Renal cortex interstitium (tissue), 11 donors: ENCODE measurements around the gene GLI2. TPM values are rescaled to one million over a fixed set of nuclear protein-coding genes. Genes with fewer than 3 reads are reported as not detected.

Experiments used
- DNase-seq, 11 donors: peaks; one replicate each; pipeline ENCODE4 v3.0.0-alpha.2; 2013; ENCODE audit warnings: low read depth in 9 of 11, low spot score in 4 of 11; ENCODE audit errors: extremely low read depth in 1 of 11
- polyA plus RNA-seq, 3 donors: library from polyadenylated mRNA; unstranded; fragments of 120-200 nt; gene quantifications; one replicate each; pipeline ENCODE4 v1.2.1, GENCODE V29; 2013; ENCODE audit not compliant: insufficient read length in 3 of 3

Gene GLI2
- polyA plus RNA-seq, 3 donors, result 11.2 to 16.3 (median 12.8) TPM

DNA sequence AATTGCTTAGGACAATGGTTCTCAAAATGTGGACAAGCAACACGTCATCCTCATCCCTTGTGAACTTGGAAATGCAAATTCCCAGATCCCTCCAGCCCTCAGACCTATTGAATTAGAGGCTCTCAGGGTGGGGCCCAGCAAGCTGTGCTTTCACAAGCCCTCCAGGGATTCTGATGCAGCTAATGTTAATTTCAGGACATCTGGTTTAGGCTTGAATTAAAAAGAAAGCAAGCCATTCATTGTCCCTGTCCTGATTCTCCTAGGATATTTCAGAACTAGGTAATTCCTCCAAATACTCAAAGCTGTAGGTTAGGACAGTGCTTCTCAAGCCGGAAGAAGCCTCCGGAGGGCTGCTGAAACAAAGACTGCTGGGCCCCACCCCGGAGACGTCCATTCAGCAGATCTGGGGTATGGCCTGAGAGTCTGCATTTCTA, 26.0 kb upstream of the GLI2 start:
- DNase-seq, result no peak

DNA sequence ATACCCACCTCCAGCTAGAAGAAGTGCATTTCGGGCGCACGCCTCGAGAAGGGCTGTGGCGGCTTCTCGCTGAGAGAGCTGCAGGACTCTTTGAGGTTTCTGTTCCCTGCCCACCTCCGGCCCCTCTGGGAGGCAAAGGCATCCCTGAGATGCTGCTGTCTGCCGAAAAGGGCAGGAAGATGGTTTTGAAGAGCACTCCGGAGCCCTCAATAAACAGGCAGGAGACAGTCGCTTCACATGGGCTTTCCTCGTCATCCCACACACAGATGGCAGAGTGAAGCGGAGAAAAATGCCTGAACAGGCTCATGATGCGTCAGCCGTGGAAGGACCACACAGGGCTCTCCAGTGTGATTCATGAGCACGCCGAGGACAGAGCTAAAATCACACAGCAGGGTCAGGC, 25.4 kb upstream of the GLI2 start:
- DNase-seq, result no peak

DNA sequence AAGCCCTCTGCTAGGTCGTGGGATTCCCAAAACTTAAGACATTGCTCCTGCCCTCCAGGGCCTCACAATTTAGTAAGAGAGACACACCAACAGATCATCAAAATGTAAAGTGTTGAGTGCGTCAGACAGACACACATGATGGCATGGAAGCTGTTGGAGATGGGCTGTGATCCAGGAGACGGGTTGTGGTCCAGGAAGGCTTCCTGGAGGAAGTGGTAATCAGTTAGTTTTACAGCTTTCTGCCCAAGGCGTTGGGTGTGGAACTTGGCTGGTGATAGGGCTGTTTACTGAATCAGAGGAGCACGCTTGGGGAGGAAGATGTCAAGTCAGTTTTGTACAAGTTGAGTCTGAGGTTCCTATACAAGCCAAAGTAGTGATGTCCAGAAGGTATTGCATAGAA, 24.0 kb upstream of the GLI2 start:
- DNase-seq, result no peak

- DNase-seq, result peak in 3 of 11 donors; percentile 27 to 60 (median 33)
These were observed 23.4 kb upstream of the GLI2 start for GRCh38 chr2:120712180-120712681.

DNA sequence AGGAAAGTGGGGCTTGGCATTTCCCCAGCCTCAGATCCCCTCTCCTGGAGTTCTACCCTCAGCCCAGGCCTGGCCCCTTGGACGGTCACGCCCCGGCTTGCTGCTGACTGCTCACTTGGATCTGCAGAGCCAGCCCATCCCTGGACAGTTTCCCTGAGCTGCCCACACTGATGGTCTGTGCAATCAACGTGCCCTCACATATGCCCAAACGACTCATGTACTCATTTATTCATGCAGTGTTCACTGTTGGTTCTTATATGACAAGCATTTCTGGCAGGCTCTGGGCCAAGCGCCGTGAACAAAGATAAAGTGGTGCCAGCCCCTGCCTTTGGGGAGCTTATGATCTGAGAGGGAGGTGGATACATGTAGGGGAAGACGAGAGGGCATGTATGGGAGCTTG, 20.3 kb upstream of the GLI2 start:
- DNase-seq, result no peak

- no peak for DNase-seq
These were observed 19.7 kb upstream of the GLI2 start for GRCh38 chr2:120715941-120716340.

- no peak for DNase-seq
These were observed 18.8 kb upstream of the GLI2 start for GRCh38 chr2:120716641-120717585.

DNA sequence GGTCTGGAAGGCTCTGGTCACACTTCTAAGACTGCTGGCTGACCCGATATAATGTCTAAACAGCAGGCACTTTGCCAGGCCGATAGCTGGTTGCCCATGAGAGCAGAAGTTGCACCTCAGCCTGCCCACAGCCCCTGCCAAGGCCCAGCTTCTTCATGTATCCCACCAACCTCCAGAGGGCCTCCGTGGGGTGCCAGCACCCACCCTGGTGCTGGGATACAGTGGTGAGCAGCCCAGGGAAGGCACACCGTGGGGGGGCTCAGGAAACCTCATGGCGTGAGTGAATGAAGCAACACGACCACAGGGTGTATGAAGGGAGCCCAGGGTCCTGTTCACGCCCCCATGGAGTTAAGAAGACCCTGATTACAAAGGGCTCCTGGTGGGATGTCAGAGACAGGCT, 16.2 kb upstream of the GLI2 start:
- no peak for DNase-seq

GRCh38 chr2:120720231-120720630, 15.4 kb upstream of the GLI2 start:
- no peak for DNase-seq

DNA sequence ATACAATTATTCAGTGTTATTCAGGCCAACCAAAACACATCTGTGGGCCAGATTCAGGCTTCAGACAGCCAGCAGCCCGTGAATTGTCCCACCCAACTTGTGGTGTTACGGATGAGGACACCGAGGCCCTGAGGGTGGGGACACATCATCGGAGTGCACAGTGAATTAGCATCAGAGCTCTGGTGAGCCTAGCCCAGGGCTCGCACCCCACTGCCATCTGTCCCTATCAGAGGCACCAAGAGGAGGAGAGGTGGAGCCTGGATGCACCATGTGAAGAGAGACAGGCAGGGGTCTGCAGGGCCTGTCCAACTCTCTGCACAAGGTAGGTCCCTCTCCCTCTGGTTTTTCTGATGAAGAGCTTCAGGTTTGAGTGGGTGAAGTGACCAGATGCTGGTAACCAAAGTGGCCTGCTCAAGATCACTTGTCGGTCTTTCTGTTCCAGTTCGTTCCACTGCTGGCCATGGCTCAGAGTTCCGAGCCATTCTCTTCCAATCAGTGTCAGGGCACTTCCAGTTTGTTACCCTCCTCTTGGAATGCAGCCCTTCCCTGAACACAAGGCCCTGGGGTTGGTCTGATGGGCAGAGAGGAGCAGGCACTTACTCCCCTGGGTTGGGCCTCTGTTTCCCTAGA, 14.8 kb upstream of the GLI2 start:
- no peak for DNase-seq

- DNase-seq, result no peak
These were observed 13.5 kb upstream of the GLI2 start for GRCh38 chr2:120722246-120722567.

DNA sequence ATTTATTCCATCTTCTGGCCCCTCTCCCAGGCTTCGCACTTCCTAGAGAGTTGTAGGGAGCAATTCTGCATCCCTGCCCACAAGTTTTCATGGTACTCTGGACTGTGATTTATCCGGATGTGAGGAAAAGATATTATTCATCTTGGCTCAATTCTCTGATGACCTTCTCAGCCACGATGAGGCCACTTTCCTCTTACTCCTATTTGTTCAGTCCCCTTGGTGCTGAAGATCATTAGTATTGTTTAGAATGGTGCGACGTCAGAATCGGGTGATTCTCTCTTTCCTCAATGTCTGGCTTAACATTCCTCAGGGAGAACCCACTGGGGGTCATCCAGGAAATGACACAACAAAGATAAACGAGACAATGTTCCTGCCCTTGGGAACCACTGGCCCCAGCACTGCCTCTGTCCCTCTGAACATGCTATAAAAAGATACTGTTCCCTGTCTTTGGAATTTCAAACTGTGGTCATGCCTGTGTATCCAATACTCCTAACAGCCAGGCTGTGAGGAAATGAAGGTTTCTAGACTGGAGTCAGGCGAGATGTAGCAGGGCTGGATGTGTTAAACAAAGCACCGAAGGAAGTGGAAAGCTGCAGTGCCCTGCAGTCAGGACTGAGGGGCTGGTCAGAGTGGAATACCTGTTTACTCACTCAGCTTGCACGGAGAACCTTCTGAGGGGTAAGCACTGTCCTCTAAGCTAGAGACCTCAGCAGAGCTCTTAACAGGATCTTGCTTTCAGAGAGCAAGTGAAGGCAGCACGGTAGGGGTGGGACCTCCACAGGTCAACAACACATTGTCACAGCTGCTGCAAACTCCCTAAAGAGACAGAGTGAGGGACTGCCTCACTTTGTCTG, 12.9 kb upstream of the GLI2 start:
- DNase-seq, result no peak

DNA sequence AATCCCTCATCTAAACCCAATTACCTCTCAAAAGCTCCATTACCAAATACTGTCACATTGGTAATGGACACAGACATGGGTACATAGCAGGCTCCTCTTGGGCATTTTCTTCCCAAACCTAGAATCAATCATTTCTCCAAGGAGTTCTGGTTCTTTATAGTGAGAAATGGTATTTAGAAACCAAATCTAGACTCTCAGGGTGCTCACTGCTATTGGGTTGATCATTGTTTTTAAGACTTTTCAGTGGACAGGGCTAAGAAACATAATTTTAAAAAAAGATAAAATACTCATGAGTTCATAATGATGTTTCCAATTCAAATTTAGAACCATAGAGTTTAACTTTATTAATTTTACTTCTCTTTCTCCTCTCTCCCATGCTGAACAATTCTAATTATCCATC, 9.4 kb upstream of the GLI2 start:
- DNase-seq, result no peak

- peak in 1 of 11 donors; percentile 56 for DNase-seq
These were observed 6.0 kb upstream of the GLI2 start for GRCh38 chr2:120729406-120730399.

DNA sequence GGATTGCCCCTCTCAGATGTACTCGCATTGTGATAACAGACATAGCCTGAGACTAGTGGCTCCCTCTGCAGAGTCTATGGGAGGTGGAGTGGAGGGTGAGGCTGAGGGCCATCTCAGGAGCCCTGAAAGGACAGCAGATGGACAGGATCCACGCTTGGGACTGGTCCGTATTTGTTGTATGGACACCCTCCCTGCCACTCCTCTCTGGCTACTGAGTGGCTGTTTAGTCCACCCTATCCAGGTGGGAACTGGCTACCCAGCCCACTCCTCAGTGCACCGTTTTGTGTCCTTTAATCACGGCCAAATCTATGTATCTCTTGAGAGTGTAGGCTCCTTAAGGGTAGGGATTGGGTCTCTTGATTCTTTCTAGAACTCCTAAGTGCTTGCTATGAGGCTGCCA, 4.5 kb upstream of the GLI2 start:
- DNase-seq, result no peak

DNA sequence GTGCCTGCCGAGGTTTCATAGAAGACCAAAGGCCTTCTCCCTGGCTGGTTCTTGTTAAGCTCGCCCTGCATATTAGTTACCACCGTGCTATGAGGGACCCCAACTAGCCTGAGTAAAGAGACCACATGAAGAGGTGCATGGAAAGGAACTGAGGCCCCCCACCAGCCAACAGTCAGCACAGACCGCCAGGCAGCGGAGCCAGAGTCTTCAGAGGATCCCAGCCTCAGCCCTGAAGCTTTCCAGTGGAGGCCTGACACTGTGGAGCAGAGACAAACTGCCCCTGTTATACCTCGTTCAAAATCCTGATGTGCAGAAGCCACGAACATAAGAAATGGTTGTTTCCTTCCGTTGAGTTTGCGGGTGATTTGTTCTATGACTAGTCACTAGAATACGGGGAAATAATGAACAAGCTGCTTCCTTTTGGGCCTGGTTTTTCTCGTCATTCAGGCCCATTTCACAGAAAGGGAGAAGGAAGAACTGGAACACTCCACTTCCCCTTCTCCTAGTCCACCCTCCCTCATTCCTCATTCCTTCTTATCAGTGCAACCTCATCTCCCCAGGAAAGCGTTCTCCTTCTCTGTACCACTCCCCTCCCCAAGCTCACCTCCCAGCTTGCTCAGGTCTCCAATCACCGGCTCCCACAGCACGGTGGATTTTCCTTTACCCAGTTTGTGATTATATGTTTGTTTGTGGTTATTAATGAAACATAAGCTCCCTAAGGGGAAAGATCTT, 3.0 kb upstream of the GLI2 start:
- no peak for DNase-seq

GRCh38 chr2:120733238-120733932, 2.3 kb upstream of the GLI2 start:
- DNase-seq, result no peak
